Activated CD4-positive, alpha-beta memory T cell treated with anti-CD3 and anti-CD28 coated beads, Interleukin-2, amount 10 ng/mL, durations not matched to agents 7 days and 5 days (primary cell): ENCODE results near the gene CCDC190. TPM values are rescaled to one million over a fixed set of nuclear protein-coding genes. Genes with fewer than 3 reads are reported as not detected.
"Not testable (repeated sequence)": the region's sequence is repeated elsewhere in the genome, so short reads cannot be mapped to it uniquely, and the experiment has no call there.

ENCODE experiments used
- CTCF ChIA-PET: fragments of 350-600 bp; sonication (Branson Sonifier 250); formaldehyde crosslinking; loops from one replicate; lab custom pipeline; 2021; ENCODE audit warnings: antibody characterized with exemption, inconsistent platforms; lab: Charles Lee
- POLR2A ChIA-PET: fragments of 350-600 bp; sonication (Branson Sonifier 250); formaldehyde crosslinking; loops from one replicate; lab custom pipeline; 2021; ENCODE audit warnings: antibody characterized with exemption; lab: Charles Lee
- DNase-seq: peaks from one replicate; pipeline ENCODE4 v3.0.0-alpha.2; 2020
- H3K27ac Mint-ChIP-seq: one replicate; pipeline ENCODE4 v1.8.0; 2021; ENCODE audit warnings: mild to moderate bottlenecking, mixed read lengths
- H3K27me3 Mint-ChIP-seq: one replicate; pipeline ENCODE4 v1.8.0; 2021; ENCODE audit warnings: mixed read lengths
- H3K36me3 Mint-ChIP-seq: one replicate; pipeline ENCODE4 v1.8.0; 2021; ENCODE audit warnings: low read depth, mixed read lengths
- H3K4me1 Mint-ChIP-seq: one replicate; pipeline ENCODE4 v1.8.0; 2021; ENCODE audit warnings: mixed read lengths
- H3K4me3 Mint-ChIP-seq: one replicate; pipeline ENCODE4 v1.8.0; 2021; ENCODE audit warnings: mild to moderate bottlenecking, mixed read lengths
- H3K9me3 Mint-ChIP-seq: one replicate; pipeline ENCODE4 v1.8.0; 2021; ENCODE audit warnings: mixed read lengths
- total RNA-seq, 2 experiments: library from RNA; stranded (reverse); gene quantifications; one replicate each; pipeline ENCODE4 v1.2.3, GENCODE V29; 2021

The CCDC190 gene
- total RNA-seq, 2 experiments from 2014 or later, result not detected

GRCh38 chr1:162844153-162844552, 16.8 kb downstream of the CCDC190 start:
- CTCF ChIA-PET, result interaction anchor here (0.8 kb wide), 1 partner anchor 9 kb away, joined by 4 read pairs; no protein-coding TSS in a partner anchor
- DNase-seq, result no peak
- no peak overlapping the region for H3K27ac Mint-ChIP-seq
- H3K27me3 Mint-ChIP-seq, result peaks cover 19% of the 10 kb centered on the region
- H3K4me3 Mint-ChIP-seq, result no peak overlapping the region
- POLR2A ChIA-PET, result no interaction called here
- no peaks in the 10 kb centered on the region for H3K4me1 Mint-ChIP-seq
- peaks cover 5% of the 10 kb centered on the region for H3K9me3 Mint-ChIP-seq
- no peaks in the 10 kb centered on the region for H3K36me3 Mint-ChIP-seq

GRCh38 chr1:162840250-162840839, 20.6 kb downstream of the CCDC190 start:
- H3K36me3 Mint-ChIP-seq, result peaks cover 9% of the 10 kb centered on the region
- CTCF ChIA-PET, result no interaction called here
- H3K4me3 Mint-ChIP-seq, result no peak overlapping the region

GRCh38 chr1:162838863-162839262, 22.1 kb downstream of the CCDC190 start:
- Mint-ChIP-seq H3K36me3 (peaks cover 9% of the 10 kb centered on the region), H3K27ac (no peak overlapping the region), H3K9me3 (peaks cover 18% of the 10 kb centered on the region), H3K27me3 (peaks cover 21% of the 10 kb centered on the region), H3K4me3 (no peak overlapping the region), H3K4me1 (peaks cover 22% of the 10 kb centered on the region)
- POLR2A ChIA-PET, result no interaction called here
- CTCF ChIA-PET, result no interaction called here
- DNase-seq, result no peak

More at GRCh38 chr1:162840250-162840839, 20.6 kb downstream of the CCDC190 start:
- Mint-ChIP-seq H3K9me3 (peaks cover 18% of the 10 kb centered on the region), H3K4me1 (peaks cover 9% of the 10 kb centered on the region), H3K27ac (no peak overlapping the region), H3K27me3 (peaks cover 21% of the 10 kb centered on the region)
- POLR2A ChIA-PET, result no interaction called here
- no peak for DNase-seq

GRCh38 chr1:162835157-162835899, 25.6 kb downstream of the CCDC190 start:
- Mint-ChIP-seq H3K27me3 (peaks cover 18% of the 10 kb centered on the region), H3K4me1 (peaks cover 26% of the 10 kb centered on the region), H3K9me3 (peaks cover 18% of the 10 kb centered on the region), H3K4me3 (no peak overlapping the region), H3K36me3 (peaks cover 9% of the 10 kb centered on the region), H3K27ac (peak overlapping the region; percentile 4)
- no peak for DNase-seq
- ChIA-PET CTCF (interaction anchor here (0.8 kb wide), 1 partner anchor 19 kb away, joined by 3 read pairs; no protein-coding TSS in a partner anchor), POLR2A (interaction anchor here (2.4 kb wide), 1 partner anchor 486 kb away, joined by 9 read pairs; the partner anchor contains the start of gene NUF2)

- ChIA-PET POLR2A (no interaction called here), CTCF (no interaction called here)
- DNase-seq, result no peak
- peaks cover 2% of the 10 kb centered on the region for H3K9me3 Mint-ChIP-seq
- H3K36me3 Mint-ChIP-seq, result peaks cover 3% of the 10 kb centered on the region
- peaks cover 26% of the 10 kb centered on the region for H3K4me1 Mint-ChIP-seq
- no peak overlapping the region for H3K4me3 Mint-ChIP-seq
- no peak overlapping the region for H3K27ac Mint-ChIP-seq
- H3K27me3 Mint-ChIP-seq, result peaks cover 26% of the 10 kb centered on the region
Observed at GRCh38 chr1:162832470-162832869, 28.5 kb downstream of the CCDC190 start.

GRCh38 chr1:162829268-162829667, 31.7 kb downstream of the CCDC190 start:
- Mint-ChIP-seq H3K9me3 (no peaks in the 10 kb centered on the region), H3K27ac (no peak overlapping the region), H3K4me3 (no peak overlapping the region), H3K4me1 (peaks cover 6% of the 10 kb centered on the region), H3K36me3 (no peaks in the 10 kb centered on the region), H3K27me3 (peaks cover 40% of the 10 kb centered on the region)
- ChIA-PET CTCF (interaction anchor here (1.2 kb wide), 1 partner anchor 25 kb away, joined by 3 read pairs; no protein-coding TSS in a partner anchor), POLR2A (no interaction called here)
- DNase-seq, result no peak

GRCh38 chr1:162823771-162824525, 37.0 kb downstream of the CCDC190 start:
- H3K36me3 Mint-ChIP-seq, result no peaks in the 10 kb centered on the region
- H3K4me3 Mint-ChIP-seq, result no peak overlapping the region
- H3K27ac Mint-ChIP-seq, result no peak overlapping the region
- peaks cover 34% of the 10 kb centered on the region for H3K27me3 Mint-ChIP-seq
- no peak for DNase-seq
- peaks cover 21% of the 10 kb centered on the region for H3K4me1 Mint-ChIP-seq
- H3K9me3 Mint-ChIP-seq, result no peaks in the 10 kb centered on the region
- ChIA-PET CTCF (no interaction called here), POLR2A (no interaction called here)

- H3K27ac Mint-ChIP-seq, result no peak overlapping the region
- H3K27me3 Mint-ChIP-seq, result peaks cover 28% of the 10 kb centered on the region
- ChIA-PET POLR2A (no interaction called here), CTCF (no interaction called here)
- DNase-seq, result peak; percentile 22
- no peaks in the 10 kb centered on the region for H3K9me3 Mint-ChIP-seq
- H3K4me3 Mint-ChIP-seq, result no peak overlapping the region
- H3K4me1 Mint-ChIP-seq, result peaks cover 21% of the 10 kb centered on the region
- no peaks in the 10 kb centered on the region for H3K36me3 Mint-ChIP-seq
Observed at GRCh38 chr1:162823231-162823630, 37.7 kb downstream of the CCDC190 start.

GRCh38 chr1:162822391-162823200, 38.4 kb downstream of the CCDC190 start:
- H3K36me3 Mint-ChIP-seq, result no peaks in the 10 kb centered on the region
- peak; percentile 17 for DNase-seq
- peaks cover 21% of the 10 kb centered on the region for H3K4me1 Mint-ChIP-seq
- H3K4me3 Mint-ChIP-seq, result peak overlapping the region; percentile 64
- H3K9me3 Mint-ChIP-seq, result no peaks in the 10 kb centered on the region
- CTCF ChIA-PET, result interaction anchor here (0.7 kb wide), 1 partner anchor 835 kb away, joined by 3 read pairs; no protein-coding TSS in a partner anchor
- H3K27ac Mint-ChIP-seq, result no peak overlapping the region
- POLR2A ChIA-PET, result no interaction called here
- H3K27me3 Mint-ChIP-seq, result peaks cover 27% of the 10 kb centered on the region

GRCh38 chr1:162818666-162819065, 42.3 kb downstream of the CCDC190 start:
- peaks cover 13% of the 10 kb centered on the region for H3K27me3 Mint-ChIP-seq
- POLR2A ChIA-PET, H3K4me3 Mint-ChIP-seq, H3K9me3 Mint-ChIP-seq, H3K27ac Mint-ChIP-seq, H3K36me3 Mint-ChIP-seq, CTCF ChIA-PET, DNase-seq: not testable (repeated sequence)
- peaks cover 18% of the 10 kb centered on the region for H3K4me1 Mint-ChIP-seq

GRCh38 chr1:162818136-162818535, 42.8 kb downstream of the CCDC190 start:
- Mint-ChIP-seq H3K27me3 (peaks cover 13% of the 10 kb centered on the region), H3K4me1 (peaks cover 14% of the 10 kb centered on the region)
- H3K36me3 Mint-ChIP-seq, H3K27ac Mint-ChIP-seq, H3K4me3 Mint-ChIP-seq, DNase-seq, POLR2A ChIA-PET, H3K9me3 Mint-ChIP-seq, CTCF ChIA-PET: not testable (repeated sequence)

- H3K27ac Mint-ChIP-seq, H3K27me3 Mint-ChIP-seq, POLR2A ChIA-PET, H3K9me3 Mint-ChIP-seq, DNase-seq, CTCF ChIA-PET, H3K4me1 Mint-ChIP-seq, H3K4me3 Mint-ChIP-seq: not testable (repeated sequence)
- H3K36me3 Mint-ChIP-seq, result peaks cover 37% of the 10 kb centered on the region
Observed at GRCh38 chr1:162812357-162812756, 48.6 kb downstream of the CCDC190 start.
